Nephron (organoid): Measurements from ENCODE around the gene DGKD.
A peak's percentile ranks its signal among the peaks of the same experiment; 100 is the strongest.

Experiments
- H3K27ac Mint-ChIP-seq, 3 experiments: 2 replicates each; pipeline ENCODE4 v1.8.0; 2020; ENCODE audit warnings: mixed read lengths in 3 of 3, mild to moderate bottlenecking in 2 of 3, moderate library complexity in 1 of 3
- H3K27me3 Mint-ChIP-seq: 2 replicates; pipeline ENCODE4 v1.8.0; 2021; ENCODE audit warnings: low read depth, mild to moderate bottlenecking, moderate library complexity, mixed read lengths
- H3K36me3 Mint-ChIP-seq: 2 replicates; pipeline ENCODE4 v1.8.0; 2020; ENCODE audit warnings: low read depth, mixed read lengths
- H3K4me1 Mint-ChIP-seq: 2 replicates; pipeline ENCODE4 v1.8.0; 2020; ENCODE audit warnings: mixed read lengths
- H3K4me3 Mint-ChIP-seq, 3 experiments: 2 replicates each; pipeline ENCODE4 v1.8.0; 2020; ENCODE audit warnings: mild to moderate bottlenecking in 3 of 3, mixed read lengths in 3 of 3, moderate library complexity in 2 of 3
- H3K9me3 Mint-ChIP-seq: 2 replicates; pipeline ENCODE4 v1.8.0; 2020; ENCODE audit warnings: mixed read lengths
- TF ChIP-seq, protein P1 (sequence below), 3 experiments: fragments of 200-600 bp; sonication (generic); IDR thresholded peaks; one replicate each; pipeline ENCODE4 v1.5.0; 2021; ENCODE audit warnings: antibody characterized with exemption in 3 of 3; ENCODE audit not compliant: unreplicated experiment in 3 of 3

Gene DGKD, protein sequence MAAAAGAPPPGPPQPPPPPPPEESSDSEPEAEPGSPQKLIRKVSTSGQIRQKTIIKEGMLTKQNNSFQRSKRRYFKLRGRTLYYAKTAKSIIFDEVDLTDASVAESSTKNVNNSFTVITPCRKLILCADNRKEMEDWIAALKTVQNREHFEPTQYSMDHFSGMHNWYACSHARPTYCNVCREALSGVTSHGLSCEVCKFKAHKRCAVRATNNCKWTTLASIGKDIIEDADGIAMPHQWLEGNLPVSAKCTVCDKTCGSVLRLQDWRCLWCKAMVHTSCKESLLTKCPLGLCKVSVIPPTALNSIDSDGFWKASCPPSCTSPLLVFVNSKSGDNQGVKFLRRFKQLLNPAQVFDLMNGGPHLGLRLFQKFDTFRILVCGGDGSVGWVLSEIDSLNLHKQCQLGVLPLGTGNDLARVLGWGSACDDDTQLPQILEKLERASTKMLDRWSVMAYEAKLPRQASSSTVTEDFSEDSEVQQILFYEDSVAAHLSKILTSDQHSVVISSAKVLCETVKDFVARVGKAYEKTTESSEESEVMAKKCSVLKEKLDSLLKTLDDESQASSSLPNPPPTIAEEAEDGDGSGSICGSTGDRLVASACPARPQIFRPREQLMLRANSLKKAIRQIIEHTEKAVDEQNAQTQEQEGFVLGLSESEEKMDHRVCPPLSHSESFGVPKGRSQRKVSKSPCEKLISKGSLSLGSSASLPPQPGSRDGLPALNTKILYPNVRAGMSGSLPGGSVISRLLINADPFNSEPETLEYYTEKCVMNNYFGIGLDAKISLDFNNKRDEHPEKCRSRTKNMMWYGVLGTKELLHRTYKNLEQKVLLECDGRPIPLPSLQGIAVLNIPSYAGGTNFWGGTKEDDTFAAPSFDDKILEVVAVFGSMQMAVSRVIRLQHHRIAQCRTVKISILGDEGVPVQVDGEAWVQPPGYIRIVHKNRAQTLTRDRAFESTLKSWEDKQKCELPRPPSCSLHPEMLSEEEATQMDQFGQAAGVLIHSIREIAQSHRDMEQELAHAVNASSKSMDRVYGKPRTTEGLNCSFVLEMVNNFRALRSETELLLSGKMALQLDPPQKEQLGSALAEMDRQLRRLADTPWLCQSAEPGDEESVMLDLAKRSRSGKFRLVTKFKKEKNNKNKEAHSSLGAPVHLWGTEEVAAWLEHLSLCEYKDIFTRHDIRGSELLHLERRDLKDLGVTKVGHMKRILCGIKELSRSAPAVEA

DNA sequence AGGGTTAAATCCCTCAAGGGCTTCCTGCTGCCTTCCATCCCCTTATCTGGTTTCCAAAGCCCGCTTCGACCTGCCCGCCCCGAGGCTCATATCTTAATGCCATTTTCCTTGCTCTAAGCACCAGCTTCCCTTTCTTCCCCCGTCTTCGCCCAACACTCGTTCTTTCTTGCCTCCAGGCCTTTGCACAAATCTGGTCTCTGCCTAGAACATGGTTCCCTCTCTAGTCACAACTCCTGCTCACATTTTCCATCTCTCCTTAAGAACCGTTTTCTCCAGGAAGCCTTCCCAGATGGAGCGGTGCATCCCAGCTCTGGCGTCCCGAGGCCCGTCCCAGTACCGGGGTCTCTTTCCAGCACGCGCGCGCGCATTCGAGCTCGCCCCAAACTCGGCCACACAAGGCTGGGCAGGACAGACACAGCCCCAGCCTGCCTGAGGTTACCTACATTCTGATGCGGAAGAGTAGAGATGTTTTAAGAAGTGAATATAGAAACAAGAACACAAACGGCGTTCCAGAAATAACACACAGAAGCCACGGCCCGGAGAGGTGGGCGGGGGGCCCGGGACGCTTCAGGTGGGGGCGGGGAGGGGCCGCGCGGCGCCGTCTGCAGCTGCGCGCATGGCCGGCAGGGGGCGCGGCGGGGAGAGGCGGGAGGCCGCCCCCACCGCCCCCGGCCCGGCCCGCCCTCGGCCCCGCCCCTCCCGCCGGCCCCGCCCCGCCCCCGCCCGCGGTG lies at the start of gene DGKD:
TSS of gene DGKD (plus strand) at position 726 of the 731 bp plus-strand sequence. CDS start 25 bp downstream, outside the sequence.
- peak within 1 kb of the TSS; percentile 86 to 96 (median 92) for H3K4me3 Mint-ChIP-seq
- peak within 1 kb of the TSS; percentile 47 to 87 (median 72) for H3K27ac Mint-ChIP-seq

DNA sequence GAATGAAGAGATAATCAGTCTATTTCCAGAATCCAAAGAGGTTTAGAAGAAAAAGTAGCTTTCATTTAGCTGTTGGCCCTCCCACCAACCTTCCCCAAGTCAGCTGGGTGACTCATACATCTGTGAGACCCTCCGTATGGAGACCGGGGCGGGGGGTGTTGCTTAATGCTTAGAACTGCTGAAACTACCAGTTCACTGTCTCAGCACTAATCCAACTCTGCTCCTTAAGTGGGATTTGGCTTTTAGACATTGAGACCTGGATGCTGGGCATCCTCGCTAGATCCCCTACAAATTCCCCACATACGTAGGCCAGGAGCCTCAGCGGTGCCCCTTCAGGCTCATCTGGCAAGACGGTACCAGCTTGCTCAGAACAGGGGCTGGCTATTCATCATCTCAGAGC lies 46.7 kb upstream of the DGKD start, which contains the start of gene SAG:
TSS of gene SAG (plus strand) at position 252 of the 400 bp plus-strand sequence. CDS start 1,374 bp downstream, outside the sequence.
- Mint-ChIP-seq H3K4me1 (no peaks in the 10 kb centered on the region), H3K9me3 (no peaks in the 10 kb centered on the region), H3K36me3 (no peaks in the 10 kb centered on the region), H3K27ac (no peak within 1 kb of the TSS), H3K27me3 (no peaks in the 10 kb centered on the region), H3K4me3 (no peak within 1 kb of the TSS)
- TF ChIP-seq, protein P1, sequence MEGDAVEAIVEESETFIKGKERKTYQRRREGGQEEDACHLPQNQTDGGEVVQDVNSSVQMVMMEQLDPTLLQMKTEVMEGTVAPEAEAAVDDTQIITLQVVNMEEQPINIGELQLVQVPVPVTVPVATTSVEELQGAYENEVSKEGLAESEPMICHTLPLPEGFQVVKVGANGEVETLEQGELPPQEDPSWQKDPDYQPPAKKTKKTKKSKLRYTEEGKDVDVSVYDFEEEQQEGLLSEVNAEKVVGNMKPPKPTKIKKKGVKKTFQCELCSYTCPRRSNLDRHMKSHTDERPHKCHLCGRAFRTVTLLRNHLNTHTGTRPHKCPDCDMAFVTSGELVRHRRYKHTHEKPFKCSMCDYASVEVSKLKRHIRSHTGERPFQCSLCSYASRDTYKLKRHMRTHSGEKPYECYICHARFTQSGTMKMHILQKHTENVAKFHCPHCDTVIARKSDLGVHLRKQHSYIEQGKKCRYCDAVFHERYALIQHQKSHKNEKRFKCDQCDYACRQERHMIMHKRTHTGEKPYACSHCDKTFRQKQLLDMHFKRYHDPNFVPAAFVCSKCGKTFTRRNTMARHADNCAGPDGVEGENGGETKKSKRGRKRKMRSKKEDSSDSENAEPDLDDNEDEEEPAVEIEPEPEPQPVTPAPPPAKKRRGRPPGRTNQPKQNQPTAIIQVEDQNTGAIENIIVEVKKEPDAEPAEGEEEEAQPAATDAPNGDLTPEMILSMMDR (IDR thresholded peaks at IDR 0.05; ENCODE audit: unreplicated experiment in 3 of 3), result no peak

More for the DNA sequence above, at the start of gene DGKD:
- H3K4me1 Mint-ChIP-seq, result peaks cover 61% of the 10 kb centered on the region
- H3K36me3 Mint-ChIP-seq, result no peaks in the 10 kb centered on the region
- TF ChIP-seq, protein P1 (IDR thresholded peaks at IDR 0.05; ENCODE audit: unreplicated experiment in 3 of 3), result peak in 1 of 3 experiments; percentile 42
- H3K9me3 Mint-ChIP-seq, result no peaks in the 10 kb centered on the region
- H3K27me3 Mint-ChIP-seq, result peaks cover 8% of the 10 kb centered on the region

DNA sequence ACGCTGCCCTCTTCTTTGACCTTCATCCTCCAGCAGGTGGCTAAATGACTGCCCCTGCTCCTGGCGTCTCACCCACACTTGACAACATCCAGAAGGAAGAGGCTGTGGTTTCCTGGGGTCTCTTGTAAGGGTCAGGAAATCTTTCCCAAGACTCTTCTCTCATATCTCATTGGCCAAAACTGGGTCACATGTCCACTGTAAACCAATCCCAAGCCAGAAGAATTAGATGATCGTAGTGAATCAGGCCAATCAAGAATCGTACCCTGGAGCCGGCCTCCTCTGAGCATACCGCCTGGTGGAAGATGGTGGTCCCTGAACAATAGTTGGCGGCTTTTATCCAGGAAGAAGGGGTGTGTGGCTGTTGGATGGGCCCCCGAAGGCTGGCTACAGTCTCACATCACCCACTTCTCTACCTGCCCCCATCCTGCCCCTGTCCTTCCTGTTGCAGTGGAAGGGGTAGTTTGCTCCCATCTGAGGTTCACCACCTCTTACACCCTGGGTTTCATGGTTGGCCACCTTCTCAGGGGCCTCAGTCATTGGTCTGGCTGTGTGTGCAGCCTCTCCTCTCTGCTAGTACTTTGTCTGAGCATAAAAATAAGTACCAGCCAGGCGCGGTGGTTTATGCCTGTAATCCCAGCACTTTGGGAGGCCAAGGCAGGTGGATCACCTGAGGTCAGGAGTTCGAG lies 42.9 kb upstream of the DGKD start:
- H3K27me3 Mint-ChIP-seq, result no peaks in the 10 kb centered on the region
- no peaks in the 10 kb centered on the region for H3K9me3 Mint-ChIP-seq
- no peaks in the 10 kb centered on the region for H3K36me3 Mint-ChIP-seq

DNA sequence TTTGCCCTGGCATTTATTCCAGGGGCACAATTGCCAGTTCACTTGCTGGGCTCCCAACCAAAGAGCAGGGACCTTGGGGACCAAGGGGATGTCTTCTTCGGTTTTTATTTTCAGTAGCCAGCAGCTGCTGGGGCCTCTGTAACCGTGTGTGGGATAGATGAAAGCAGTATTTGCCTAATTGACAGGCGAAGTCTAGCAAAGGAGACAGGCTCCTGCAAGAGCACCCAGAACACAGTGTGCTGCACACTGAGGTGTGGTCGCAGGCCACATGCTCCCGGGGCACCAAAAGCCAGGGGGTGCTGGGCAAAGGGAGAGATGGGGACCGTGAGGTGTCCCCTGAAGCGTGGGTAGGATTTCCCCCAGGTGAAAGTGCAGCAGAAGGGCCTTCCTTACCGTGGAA lies 41.4 kb upstream of the DGKD start:
- TF ChIP-seq, protein P1 (IDR thresholded peaks at IDR 0.05; ENCODE audit: unreplicated experiment in 3 of 3), result no peak
- Mint-ChIP-seq H3K4me1 (peaks cover 5% of the 10 kb centered on the region), H3K27ac (no peak overlapping the region), H3K9me3 (no peaks in the 10 kb centered on the region), H3K36me3 (no peaks in the 10 kb centered on the region), H3K27me3 (no peaks in the 10 kb centered on the region), H3K4me3 (no peak overlapping the region)

More for the DNA sequence above, 42.9 kb upstream of the DGKD start:
- Mint-ChIP-seq H3K27ac (no peak overlapping the region), H3K4me3 (no peak overlapping the region), H3K4me1 (peaks cover 5% of the 10 kb centered on the region)
- TF ChIP-seq, protein P1 (IDR thresholded peaks at IDR 0.05; ENCODE audit: unreplicated experiment in 3 of 3), result no peak
